Measurements from ENCODE around the gene KRTAP10-9.
"Not testable (repeated sequence)": the region's sequence is repeated elsewhere in the genome, so short reads cannot be mapped to it uniquely, and the experiment has no call there.

KRTAP10-9 gene

GRCh38 chr21:44650973-44651675 lies 24.2 kb downstream of the KRTAP10-9 start:
- Histone ChIP-seq H3K36me3 (ENCODE audit: control insufficient read depth, insufficient read depth, low read length) (no peaks in the 10 kb centered on the region), H3K27me3 (ENCODE audit: control insufficient read depth, insufficient read depth, low read length, poor library complexity, severe bottlenecking) (no peaks in the 10 kb centered on the region), H3K4me3 (ENCODE audit: insufficient read depth, low read depth, low read length) (no peak overlapping the region), H3K27ac (ENCODE audit: insufficient read depth, low read depth, low read length, poor library complexity, severe bottlenecking) (no peak overlapping the region), H3K4me1 (ENCODE audit: control insufficient read depth, insufficient read depth, low read length) (peaks cover 11% of the 10 kb centered on the region), H3K9me3 (ENCODE audit: control insufficient read depth, low read length) (no peaks in the 10 kb centered on the region)
- WGBS, 2 experiments: 94% methylated on average over 12 of the region's 12 CpGs

- no peaks in the 10 kb centered on the region for H3K9me3 ChIP-seq (ENCODE audit: control insufficient read depth, low read length)
- no peak overlapping the region for H3K4me3 ChIP-seq (ENCODE audit: insufficient read depth, low read depth, low read length)
- H3K27me3 ChIP-seq (ENCODE audit: control insufficient read depth, insufficient read depth, low read length, poor library complexity, severe bottlenecking): no peaks in the 10 kb centered on the region
- H3K36me3 ChIP-seq (ENCODE audit: control insufficient read depth, insufficient read depth, low read length): no peaks in the 10 kb centered on the region
- no peak overlapping the region for H3K27ac ChIP-seq (ENCODE audit: insufficient read depth, low read depth, low read length, poor library complexity, severe bottlenecking)
- WGBS, 2 experiments: 81 to 85% methylated on average over 14 of the region's 14 CpGs
- H3K4me1 ChIP-seq (ENCODE audit: control insufficient read depth, insufficient read depth, low read length): no peaks in the 10 kb centered on the region
Measured at GRCh38 chr21:44653123-44653522, 26.2 kb downstream of the KRTAP10-9 start.

GRCh38 chr21:44653656-44654575 lies 27.0 kb downstream of the KRTAP10-9 start:
- Histone ChIP-seq H3K9me3 (ENCODE audit: control insufficient read depth, low read length) (no peaks in the 10 kb centered on the region), H3K27me3 (ENCODE audit: control insufficient read depth, insufficient read depth, low read length, poor library complexity, severe bottlenecking) (no peaks in the 10 kb centered on the region), H3K4me1 (ENCODE audit: control insufficient read depth, insufficient read depth, low read length) (peaks cover 1% of the 10 kb centered on the region), H3K4me3 (ENCODE audit: insufficient read depth, low read depth, low read length) (no peak overlapping the region), H3K36me3 (ENCODE audit: control insufficient read depth, insufficient read depth, low read length) (no peaks in the 10 kb centered on the region), H3K27ac (ENCODE audit: insufficient read depth, low read depth, low read length, poor library complexity, severe bottlenecking) (no peak overlapping the region)
- 93 to 95% methylated on average over 17 of the region's 17 CpGs for WGBS, 2 experiments

- Histone ChIP-seq H3K27ac (ENCODE audit: insufficient read depth, low read depth, low read length, poor library complexity, severe bottlenecking) (no peak within 1 kb of the TSS), H3K4me3 (ENCODE audit: insufficient read depth, low read depth, low read length) (no peak within 1 kb of the TSS), H3K27me3 (ENCODE audit: control insufficient read depth, insufficient read depth, low read length, poor library complexity, severe bottlenecking) (no peaks in the 10 kb centered on the region), H3K9me3 (ENCODE audit: control insufficient read depth, low read length) (no peaks in the 10 kb centered on the region), H3K4me1 (ENCODE audit: control insufficient read depth, insufficient read depth, low read length) (peaks cover 3% of the 10 kb centered on the region), H3K36me3 (ENCODE audit: control insufficient read depth, insufficient read depth, low read length) (no peaks in the 10 kb centered on the region)
- 91 to 92% methylated on average over 9 of the region's 9 CpGs for WGBS, 2 experiments
Measured at GRCh38 chr21:44654576-44655175, 27.8 kb downstream of the KRTAP10-9 start, which contains the start of gene KRTAP12-4. Gene KRTAP12-4, minus strand, starts transcription at chr21:44654659. Its CDS starts 45 bp downstream, at chr21:44654614.

GRCh38 chr21:44656868-44657267 lies 30.0 kb downstream of the KRTAP10-9 start:
- 78 to 83% methylated on average over 1 of the region's 1 CpG for WGBS, 2 experiments
- H3K36me3 ChIP-seq (ENCODE audit: control insufficient read depth, insufficient read depth, low read length): no peaks in the 10 kb centered on the region
- no peak overlapping the region for H3K27ac ChIP-seq (ENCODE audit: insufficient read depth, low read depth, low read length, poor library complexity, severe bottlenecking)
- no peaks in the 10 kb centered on the region for H3K9me3 ChIP-seq (ENCODE audit: control insufficient read depth, low read length)
- H3K4me1 ChIP-seq (ENCODE audit: control insufficient read depth, insufficient read depth, low read length): peaks cover 3% of the 10 kb centered on the region
- no peaks in the 10 kb centered on the region for H3K27me3 ChIP-seq (ENCODE audit: control insufficient read depth, insufficient read depth, low read length, poor library complexity, severe bottlenecking)
- H3K4me3 ChIP-seq (ENCODE audit: insufficient read depth, low read depth, low read length): no peak overlapping the region

GRCh38 chr21:44657635-44658540 lies 31.0 kb downstream of the KRTAP10-9 start, which contains the start of gene KRTAP12-3:
Gene KRTAP12-3, plus strand, starts transcription at chr21:44657932. Its CDS starts 48 bp downstream, at chr21:44657980.
- 92 to 94% methylated on average over 26 of the region's 26 CpGs for WGBS, 2 experiments
- H3K36me3 ChIP-seq (ENCODE audit: control insufficient read depth, insufficient read depth, low read length): no peaks in the 10 kb centered on the region
- no peaks in the 10 kb centered on the region for H3K27me3 ChIP-seq (ENCODE audit: control insufficient read depth, insufficient read depth, low read length, poor library complexity, severe bottlenecking)
- H3K4me3 ChIP-seq (ENCODE audit: insufficient read depth, low read depth, low read length): no peak within 1 kb of the TSS
- no peaks in the 10 kb centered on the region for H3K9me3 ChIP-seq (ENCODE audit: control insufficient read depth, low read length)
- H3K27ac ChIP-seq (ENCODE audit: insufficient read depth, low read depth, low read length, poor library complexity, severe bottlenecking): no peak within 1 kb of the TSS
- peaks cover 3% of the 10 kb centered on the region for H3K4me1 ChIP-seq (ENCODE audit: control insufficient read depth, insufficient read depth, low read length)

- H3K27me3 ChIP-seq (ENCODE audit: control insufficient read depth, insufficient read depth, low read length, poor library complexity, severe bottlenecking): no peaks in the 10 kb centered on the region
- no peaks in the 10 kb centered on the region for H3K9me3 ChIP-seq (ENCODE audit: control insufficient read depth, low read length)
- WGBS, 2 experiments: 93 to 97% methylated on average over 5 of the region's 5 CpGs
- H3K4me1 ChIP-seq (ENCODE audit: control insufficient read depth, insufficient read depth, low read length): peaks cover 3% of the 10 kb centered on the region
- H3K27ac ChIP-seq (ENCODE audit: insufficient read depth, low read depth, low read length, poor library complexity, severe bottlenecking): no peak overlapping the region
- no peak overlapping the region for H3K4me3 ChIP-seq (ENCODE audit: insufficient read depth, low read depth, low read length)
- no peaks in the 10 kb centered on the region for H3K36me3 ChIP-seq (ENCODE audit: control insufficient read depth, insufficient read depth, low read length)
Measured at GRCh38 chr21:44658541-44658910, 31.6 kb downstream of the KRTAP10-9 start.

GRCh38 chr21:44658913-44659595 lies 32.2 kb downstream of the KRTAP10-9 start:
- no peak overlapping the region for H3K27ac ChIP-seq (ENCODE audit: insufficient read depth, low read depth, low read length, poor library complexity, severe bottlenecking)
- H3K36me3 ChIP-seq (ENCODE audit: control insufficient read depth, insufficient read depth, low read length): no peaks in the 10 kb centered on the region
- H3K4me1 ChIP-seq (ENCODE audit: control insufficient read depth, insufficient read depth, low read length): peaks cover 3% of the 10 kb centered on the region
- no peaks in the 10 kb centered on the region for H3K9me3 ChIP-seq (ENCODE audit: control insufficient read depth, low read length)
- no peaks in the 10 kb centered on the region for H3K27me3 ChIP-seq (ENCODE audit: control insufficient read depth, insufficient read depth, low read length, poor library complexity, severe bottlenecking)
- no peak overlapping the region for H3K4me3 ChIP-seq (ENCODE audit: insufficient read depth, low read depth, low read length)
- WGBS, 2 experiments: 71 to 82% methylated on average over 9 to 11 of the region's 11 CpGs

GRCh38 chr21:44661567-44661966 lies 34.7 kb downstream of the KRTAP10-9 start:
- not testable (repeated sequence) for H3K36me3 ChIP-seq (ENCODE audit: control insufficient read depth, insufficient read depth, low read length); H3K9me3 ChIP-seq (ENCODE audit: control insufficient read depth, low read length); H3K4me1 ChIP-seq (ENCODE audit: control insufficient read depth, insufficient read depth, low read length); H3K27ac ChIP-seq (ENCODE audit: insufficient read depth, low read depth, low read length, poor library complexity, severe bottlenecking); H3K4me3 ChIP-seq (ENCODE audit: insufficient read depth, low read depth, low read length); H3K27me3 ChIP-seq (ENCODE audit: control insufficient read depth, insufficient read depth, low read length, poor library complexity, severe bottlenecking)
- 41 to 46% methylated on average over 6 of the region's 7 CpGs for WGBS, 2 experiments
